Hematopoietic multipotent progenitor cell treated with erythropoietin and hydrocortisone succinate and interleukin-3 and kit ligand, for 17 days (in vitro differentiated cells): ENCODE data around the gene GAD2.
"Not testable (repeated sequence)": the region's sequence is repeated elsewhere in the genome, so short reads cannot be mapped to it uniquely, and the experiment has no call there.

Experiments
- DNase-seq: peaks from one replicate; pipeline ENCODE4 v3.0.0-alpha.2; 2015; ENCODE audit warnings: low spot score

Gene GAD2

DNA sequence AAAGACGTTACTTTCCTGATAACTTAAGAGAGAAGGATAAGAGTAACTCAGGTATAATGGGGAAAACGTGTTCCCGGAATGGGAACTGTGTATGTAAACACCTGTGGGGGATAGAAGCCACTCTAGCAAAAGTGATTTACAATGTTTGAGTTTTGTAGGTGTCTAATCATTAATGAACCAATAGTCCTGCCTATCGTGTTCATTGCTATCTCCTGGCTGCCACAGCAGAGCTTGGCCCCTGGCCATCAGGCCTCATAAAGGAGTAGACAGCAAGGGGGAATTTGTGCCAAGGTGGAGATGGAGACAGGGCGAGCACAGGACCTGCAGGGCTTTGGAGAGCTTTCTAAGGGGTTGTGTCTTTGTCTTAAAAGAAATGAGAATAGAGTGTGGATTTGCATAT is 102.1 kb downstream of the GAD2 start:
- no peak for DNase-seq

DNA sequence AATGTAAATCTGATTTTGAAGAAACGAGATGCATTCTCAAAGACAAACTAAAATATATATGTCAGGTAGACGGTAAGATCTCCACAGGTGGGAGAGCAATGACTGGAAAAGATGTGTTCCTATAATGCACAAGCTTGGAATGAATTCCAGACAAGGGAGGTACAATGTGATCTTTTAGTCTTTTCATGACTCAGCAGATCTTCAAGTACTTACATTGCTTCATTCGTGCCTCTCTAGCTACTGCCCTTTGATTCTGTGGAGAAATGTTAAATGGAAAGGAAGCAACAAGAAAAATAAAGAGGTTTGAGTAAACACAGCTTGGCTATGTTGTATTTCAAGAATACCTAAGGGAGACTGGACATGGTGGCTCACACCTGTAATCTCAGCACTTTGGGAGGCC is 106.6 kb downstream of the GAD2 start:
- DNase-seq = no peak

DNA sequence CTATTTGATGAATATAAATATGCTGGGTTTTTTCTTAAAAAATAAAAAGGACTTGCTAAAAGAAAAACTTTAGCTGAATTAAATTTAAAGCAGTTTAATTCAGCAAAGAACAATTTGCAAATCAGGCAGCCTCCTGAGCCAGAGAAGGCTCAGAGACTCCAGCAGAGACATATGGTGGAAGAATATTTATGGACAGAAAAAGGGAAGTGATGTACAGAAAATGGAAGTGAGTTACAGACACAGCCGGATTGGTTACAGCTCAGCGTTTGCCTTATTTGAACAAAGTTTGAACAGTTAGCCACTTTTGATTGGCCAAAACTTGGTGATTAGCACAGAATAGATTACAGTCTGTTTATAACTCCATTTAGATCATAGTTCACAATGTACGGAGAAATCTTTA is 110.3 kb downstream of the GAD2 start:
- no peak for DNase-seq

DNA sequence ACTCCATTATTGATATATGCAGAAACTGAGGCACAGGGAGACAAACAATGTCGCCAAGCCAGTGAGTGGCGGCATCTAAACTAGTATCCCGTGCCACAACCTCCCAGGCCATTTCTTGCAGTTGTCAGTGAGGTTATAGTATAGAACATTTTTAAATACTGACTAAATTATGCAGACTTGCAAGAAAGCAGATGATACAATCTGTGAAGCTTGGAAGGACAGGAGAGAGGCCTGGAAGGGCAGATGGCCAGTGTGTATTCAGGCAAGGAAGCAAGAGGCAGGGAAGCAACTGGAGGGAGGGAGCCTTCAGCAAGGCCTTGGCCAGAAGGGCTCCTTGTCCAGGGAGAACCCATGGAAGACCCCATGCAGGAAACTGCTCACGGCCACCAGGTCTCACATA is 111.2 kb downstream of the GAD2 start:
- no peak for DNase-seq

DNA sequence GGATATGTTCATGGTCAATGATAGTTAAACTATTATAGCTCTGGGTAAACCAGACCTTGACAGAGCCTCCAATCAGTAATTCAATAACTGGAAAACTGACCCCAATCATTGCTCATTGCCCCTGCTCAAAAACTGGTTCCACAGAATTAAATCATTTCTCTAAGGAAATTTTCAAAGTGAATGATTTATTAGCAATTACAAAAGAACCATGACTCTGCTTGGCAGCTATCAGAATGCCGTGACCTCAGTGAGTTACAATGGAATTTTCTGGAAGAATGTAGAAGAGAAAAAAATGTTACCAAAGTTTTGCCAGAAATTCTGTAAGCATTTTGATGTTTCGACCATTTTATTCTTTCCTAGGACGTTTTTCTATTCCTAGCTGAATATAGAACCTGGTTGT is 114.8 kb downstream of the GAD2 start:
- no peak for DNase-seq

DNA sequence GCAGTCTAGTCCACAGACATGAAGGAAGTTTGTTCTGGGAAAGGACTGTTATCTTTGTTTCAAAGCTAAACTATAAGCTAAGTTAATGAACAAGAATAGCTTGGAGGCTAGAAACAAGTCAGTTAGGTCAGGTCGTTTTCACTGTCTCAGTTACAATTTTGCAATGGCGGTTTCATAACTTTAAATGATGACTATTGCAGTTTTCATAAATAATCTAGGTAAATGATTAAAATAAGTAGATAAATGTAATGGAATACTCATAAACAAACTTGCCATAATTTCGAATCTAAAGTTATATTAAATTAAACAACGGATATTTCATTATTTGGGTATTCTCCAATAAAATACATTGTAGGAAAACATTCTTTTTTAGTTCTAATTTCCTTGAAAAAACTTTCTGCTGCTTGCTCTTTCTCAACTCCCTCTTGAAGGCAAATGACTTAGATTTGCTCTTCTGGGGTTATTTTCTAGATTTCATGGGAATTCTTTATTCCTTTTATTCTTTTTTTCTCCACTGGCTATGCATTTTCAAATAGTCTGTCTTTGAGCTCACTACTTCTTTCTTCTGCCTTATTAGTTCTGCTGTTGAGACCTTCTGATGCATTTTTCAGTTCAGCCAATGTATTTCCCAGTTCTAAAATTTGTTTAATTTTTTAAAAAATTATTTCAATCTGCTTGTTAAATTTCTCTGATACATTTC is 117.8 kb downstream of the GAD2 start:
- no peak for DNase-seq

DNA sequence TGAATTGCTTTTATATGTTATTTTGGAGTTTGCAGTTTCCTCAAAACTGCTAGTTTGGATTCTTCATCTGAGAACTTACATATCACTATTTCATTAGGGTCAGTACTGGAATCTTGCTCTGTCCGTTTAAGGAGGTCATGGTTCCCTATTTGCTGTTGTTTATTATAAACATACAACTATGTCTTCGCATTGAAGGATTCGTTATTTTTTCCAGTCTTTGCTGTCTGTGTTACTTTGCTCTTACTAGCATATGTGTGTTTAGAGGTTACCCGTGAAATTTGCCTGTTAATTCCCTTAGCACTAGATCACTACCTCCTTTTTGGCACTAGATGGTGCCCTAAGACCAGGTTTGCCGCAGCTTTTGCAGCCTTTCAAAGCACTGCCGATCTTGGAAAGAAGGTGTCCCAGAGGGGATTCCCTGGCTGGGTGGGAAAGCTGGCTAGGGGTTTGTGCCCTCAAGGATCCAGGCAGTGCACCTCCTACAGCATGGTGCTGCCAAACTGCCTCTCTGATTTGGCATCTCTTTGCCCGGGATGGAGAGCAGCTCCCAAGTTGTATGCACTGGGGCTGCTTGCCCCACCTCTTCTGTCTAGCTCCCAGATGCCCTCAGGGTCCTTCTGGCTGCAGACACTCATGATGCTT is 118.5 kb downstream of the GAD2 start:
- DNase-seq = peak; percentile 64

DNA sequence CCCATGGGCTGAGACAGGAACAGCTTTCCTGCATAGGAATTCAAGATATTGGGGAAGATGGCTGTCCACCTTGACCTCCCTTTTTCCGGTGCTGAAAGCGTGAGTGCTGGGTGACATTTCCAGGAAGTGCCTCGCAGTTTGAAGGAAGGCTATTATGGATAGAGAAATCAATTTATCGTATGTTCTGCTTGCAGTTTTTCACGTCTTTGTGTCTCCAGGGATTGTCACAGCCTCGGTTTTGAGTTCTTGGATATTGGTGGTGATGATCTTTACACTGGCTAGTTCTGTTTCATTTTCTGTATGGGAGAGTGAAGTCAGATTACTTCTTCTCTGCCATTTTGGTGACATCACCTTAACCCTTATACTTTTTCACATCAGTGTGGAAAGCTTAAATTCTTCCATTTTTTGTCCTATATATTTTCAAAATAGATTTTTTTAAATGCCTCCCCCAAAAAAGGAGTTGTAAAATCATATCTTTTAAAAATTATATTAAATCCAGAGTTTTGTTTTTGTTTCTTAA is 119.1 kb downstream of the GAD2 start:
- DNase-seq = no peak

DNA sequence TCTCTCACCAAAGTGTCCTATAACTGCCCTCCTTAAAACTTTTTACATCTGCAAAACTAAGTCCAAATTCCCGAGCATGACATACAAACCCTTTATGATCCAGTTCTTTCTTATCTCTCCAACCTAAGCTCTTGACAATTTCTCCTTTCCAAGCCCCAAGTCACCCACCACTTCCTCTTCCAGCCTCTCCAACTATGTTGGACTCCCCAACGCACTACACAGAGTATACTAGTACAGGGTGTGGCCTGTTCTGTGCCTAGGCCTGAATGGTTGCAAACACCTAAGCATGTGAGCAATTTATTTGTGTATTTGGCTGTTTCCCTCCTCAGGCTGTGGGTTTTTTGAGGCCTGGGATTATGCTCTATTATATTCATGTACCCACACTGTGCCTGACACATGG is 120.4 kb downstream of the GAD2 start:
- DNase-seq = no peak

DNA sequence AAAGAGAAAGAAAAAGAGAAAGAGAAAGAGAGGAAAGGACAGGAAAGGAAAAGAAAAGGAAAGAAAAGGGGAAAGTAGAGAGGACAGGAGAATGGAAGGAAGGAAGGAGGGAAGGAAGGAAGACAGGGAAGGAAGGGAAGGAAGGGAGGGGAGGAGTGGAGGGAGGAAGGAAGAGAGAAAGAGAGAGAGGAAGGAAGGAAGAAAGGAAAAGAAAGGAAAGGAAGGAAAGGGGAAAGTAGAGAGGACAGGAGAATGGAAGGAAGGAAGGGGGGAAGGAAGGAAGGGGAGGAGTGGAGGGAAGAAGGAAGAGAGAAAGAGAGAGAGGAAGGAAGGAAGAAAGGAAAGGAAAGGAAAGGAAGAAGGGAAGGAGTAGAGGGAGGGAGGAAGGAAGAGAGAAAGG is 125.1 kb downstream of the GAD2 start:
- DNase-seq = no peak

DNA sequence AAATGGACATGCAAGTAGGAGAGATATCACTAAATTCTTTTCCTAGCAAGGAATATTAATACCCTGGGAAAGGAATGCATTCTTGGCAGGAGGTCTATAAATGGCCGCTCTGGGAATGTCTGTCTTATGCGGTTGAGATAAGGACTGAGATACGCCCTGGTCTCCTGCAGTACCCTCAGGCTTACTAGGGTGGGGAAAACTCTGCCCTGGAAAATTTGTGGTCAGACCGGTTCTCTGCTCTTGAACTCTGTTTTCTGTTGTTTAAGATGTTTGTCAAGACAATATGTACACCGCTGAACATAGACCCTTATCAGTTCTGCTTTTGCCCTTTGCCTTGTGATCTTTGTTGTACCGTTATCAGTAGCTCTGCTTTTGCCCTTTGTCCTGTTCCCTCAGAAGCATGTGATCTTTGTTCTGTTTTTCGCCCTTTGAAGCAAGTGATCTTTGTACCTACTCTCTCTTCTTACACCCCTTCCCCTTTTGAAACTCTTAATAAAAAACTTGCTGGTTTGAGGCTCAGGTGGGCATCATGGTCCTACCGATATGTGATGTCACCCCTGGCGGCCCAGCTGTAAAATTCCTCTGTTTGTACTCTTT is 132.3 kb downstream of the GAD2 start:
- not testable (repeated sequence) for DNase-seq
